GM23338 (cell line): ENCODE results near the gene DERA.

Source experiments
- CREB1 ChIP-seq: fragments of 250-450 bp; sonication (Bioruptor Pico); IDR thresholded peaks from 2 replicates; pipeline ENCODE4 v1.5.0; 2020; ENCODE audit warnings: low read depth, mild to moderate bottlenecking, moderate library complexity
- EZH2 ChIP-seq: fragments of 200-600 bp; sonication (generic); IDR thresholded peaks from one replicate; pipeline ENCODE4 v1.8.0; 2017; ENCODE audit warnings: antibody characterized with exemption, mild to moderate bottlenecking, low read depth; ENCODE audit not compliant: unreplicated experiment
- EZH2phosphoT487 ChIP-seq: fragments of 200-600 bp; sonication (generic); IDR thresholded peaks from one replicate; pipeline ENCODE4 v1.8.1; 2018; ENCODE audit warnings: antibody characterized with exemption; ENCODE audit not compliant: unreplicated experiment
- JUNB ChIP-seq: IDR thresholded peaks from one replicate; pipeline ENCODE4 v1.6.1; 2016; ENCODE audit warnings: antibody characterized with exemption; ENCODE audit not compliant: unreplicated experiment
- POLR2AphosphoS5 ChIP-seq: IDR thresholded peaks from 2 replicates; pipeline ENCODE4 v1.6.1; 2016; ENCODE audit warnings: antibody characterized with exemption, low read depth
- TF ChIP-seq, protein P1 (sequence below), 2 experiments: fragments of 200-600 bp in 1 of 2; sonication (generic) in 1 of 2; conservative IDR thresholded peaks; 2 replicates each; pipeline versions ENCODE4 v1.5.1 to v1.6.1; 2016 to 2017; ENCODE audit warnings: antibody characterized with exemption in 2 of 2, low read depth in 2 of 2, mild to moderate bottlenecking in 2 of 2, moderate library complexity in 1 of 2
- TF ChIP-seq, protein P2 (sequence below): IDR thresholded peaks from one replicate; pipeline ENCODE4 v1.6.1; 2018; ENCODE audit warnings: antibody characterized with exemption; ENCODE audit not compliant: unreplicated experiment

- TF ChIP-seq, protein P1, sequence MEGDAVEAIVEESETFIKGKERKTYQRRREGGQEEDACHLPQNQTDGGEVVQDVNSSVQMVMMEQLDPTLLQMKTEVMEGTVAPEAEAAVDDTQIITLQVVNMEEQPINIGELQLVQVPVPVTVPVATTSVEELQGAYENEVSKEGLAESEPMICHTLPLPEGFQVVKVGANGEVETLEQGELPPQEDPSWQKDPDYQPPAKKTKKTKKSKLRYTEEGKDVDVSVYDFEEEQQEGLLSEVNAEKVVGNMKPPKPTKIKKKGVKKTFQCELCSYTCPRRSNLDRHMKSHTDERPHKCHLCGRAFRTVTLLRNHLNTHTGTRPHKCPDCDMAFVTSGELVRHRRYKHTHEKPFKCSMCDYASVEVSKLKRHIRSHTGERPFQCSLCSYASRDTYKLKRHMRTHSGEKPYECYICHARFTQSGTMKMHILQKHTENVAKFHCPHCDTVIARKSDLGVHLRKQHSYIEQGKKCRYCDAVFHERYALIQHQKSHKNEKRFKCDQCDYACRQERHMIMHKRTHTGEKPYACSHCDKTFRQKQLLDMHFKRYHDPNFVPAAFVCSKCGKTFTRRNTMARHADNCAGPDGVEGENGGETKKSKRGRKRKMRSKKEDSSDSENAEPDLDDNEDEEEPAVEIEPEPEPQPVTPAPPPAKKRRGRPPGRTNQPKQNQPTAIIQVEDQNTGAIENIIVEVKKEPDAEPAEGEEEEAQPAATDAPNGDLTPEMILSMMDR (conservative IDR thresholded peaks at IDR 0.05; ENCODE audit: low read depth in 2 of 2): no peak
- no peak for TF ChIP-seq EZH2
- no peak for TF ChIP-seq POLR2AphosphoS5
- TF ChIP-seq, protein P2, sequence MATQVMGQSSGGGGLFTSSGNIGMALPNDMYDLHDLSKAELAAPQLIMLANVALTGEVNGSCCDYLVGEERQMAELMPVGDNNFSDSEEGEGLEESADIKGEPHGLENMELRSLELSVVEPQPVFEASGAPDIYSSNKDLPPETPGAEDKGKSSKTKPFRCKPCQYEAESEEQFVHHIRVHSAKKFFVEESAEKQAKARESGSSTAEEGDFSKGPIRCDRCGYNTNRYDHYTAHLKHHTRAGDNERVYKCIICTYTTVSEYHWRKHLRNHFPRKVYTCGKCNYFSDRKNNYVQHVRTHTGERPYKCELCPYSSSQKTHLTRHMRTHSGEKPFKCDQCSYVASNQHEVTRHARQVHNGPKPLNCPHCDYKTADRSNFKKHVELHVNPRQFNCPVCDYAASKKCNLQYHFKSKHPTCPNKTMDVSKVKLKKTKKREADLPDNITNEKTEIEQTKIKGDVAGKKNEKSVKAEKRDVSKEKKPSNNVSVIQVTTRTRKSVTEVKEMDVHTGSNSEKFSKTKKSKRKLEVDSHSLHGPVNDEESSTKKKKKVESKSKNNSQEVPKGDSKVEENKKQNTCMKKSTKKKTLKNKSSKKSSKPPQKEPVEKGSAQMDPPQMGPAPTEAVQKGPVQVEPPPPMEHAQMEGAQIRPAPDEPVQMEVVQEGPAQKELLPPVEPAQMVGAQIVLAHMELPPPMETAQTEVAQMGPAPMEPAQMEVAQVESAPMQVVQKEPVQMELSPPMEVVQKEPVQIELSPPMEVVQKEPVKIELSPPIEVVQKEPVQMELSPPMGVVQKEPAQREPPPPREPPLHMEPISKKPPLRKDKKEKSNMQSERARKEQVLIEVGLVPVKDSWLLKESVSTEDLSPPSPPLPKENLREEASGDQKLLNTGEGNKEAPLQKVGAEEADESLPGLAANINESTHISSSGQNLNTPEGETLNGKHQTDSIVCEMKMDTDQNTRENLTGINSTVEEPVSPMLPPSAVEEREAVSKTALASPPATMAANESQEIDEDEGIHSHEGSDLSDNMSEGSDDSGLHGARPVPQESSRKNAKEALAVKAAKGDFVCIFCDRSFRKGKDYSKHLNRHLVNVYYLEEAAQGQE: no peak
- TF ChIP-seq CREB1 (CRISPR knock-in tag): no peak
- TF ChIP-seq JUNB: no peak
- TF ChIP-seq EZH2phosphoT487: no peak
Measured at GRCh38 chr12:15918066-15918465, 6.9 kb downstream of the DERA start.
